K562 (cell line): Measurements from ENCODE around the gene DIP2C. TPM values are rescaled to one million over a fixed set of nuclear protein-coding genes. Genes with fewer than 3 reads are reported as not detected.
"Not testable (repeated sequence)": the region's sequence is repeated elsewhere in the genome, so short reads cannot be mapped to it uniquely, and the experiment has no call there.

ENCODE experiments used
- ATAC-seq: fragments of 200-7000 bp; cut with Tn5 transposase; 3 replicates; pipeline ENCODE4 v1.9.1; 2020; ENCODE audit warnings: moderate library complexity
- BruUV-seq: library from RNA; stranded (reverse); fragments of 400-500 nt; replicated peaks from 2 replicates; lab custom pipeline; 2021; lab: Mats Ljungman, UMichigan
- CTCF ChIA-PET: fragments of 300-600 bp; formaldehyde crosslinking; extraction: SDS; loops from one replicate; lab custom pipeline; 2021; ENCODE audit warnings: low intra/inter-chr PET ratio; lab: Yijun Ruan, JAX
- POLR2A ChIA-PET: fragments of 300-600, 350-650 bp; sonication (Branson Sonifier 250); formaldehyde crosslinking; extraction: SDS; loops from one replicate; lab custom pipeline; 2021; ENCODE audit warnings: antibody characterized with exemption, inconsistent platforms; lab: Yijun Ruan, JAX
- DNase-seq, 4 experiments: peaks; one replicate each; pipeline versions ENCODE4 v3.0.0 to v3.0.0-alpha.2; 2011 to 2018; ENCODE audit warnings: low spot score in 3 of 4, mixed read lengths in 3 of 4; ENCODE audit errors: extremely low read depth in 1 of 4
- FAIRE-seq: peaks from 2 replicates; lab custom pipeline; 2011; peaks lifted over from hg19 to GRCh38; lab: Jason Lieb, UNC
- H2AFZ ChIP-seq: 2 replicates; pipeline ENCODE4 v1.6.0; 2011; ENCODE audit warnings: low read depth, low read length, control low read depth, inconsistent platforms
- H3K27ac ChIP-seq: fragments of 200-600 bp; 3 replicates; pipeline ENCODE4 v1.8.0; 2011; ENCODE audit warnings: low read depth, mild to moderate bottlenecking, control low read depth, inconsistent platforms, low read length, moderate library complexity, mixed read lengths; ENCODE audit errors: extremely low read depth
- H3K27me3 ChIP-seq, 2 experiments: fragments of 300-600 bp in 1 of 2; 2 replicates in 1 of 2; 3 replicates in 1 of 2; pipeline versions ENCODE4 v1.6.0 to v1.8.0; 2011; ENCODE audit warnings: inconsistent platforms in 2 of 2, low read length in 2 of 2, mild to moderate bottlenecking in 1 of 2, mixed read lengths in 1 of 2, moderate library complexity in 1 of 2; ENCODE audit not compliant: control insufficient read depth in 2 of 2, insufficient read depth in 2 of 2
- H3K36me3 ChIP-seq: fragments of 300-600 bp; 3 replicates; pipeline ENCODE4 v1.8.0; 2011; ENCODE audit warnings: mild to moderate bottlenecking, low read length, inconsistent platforms; ENCODE audit not compliant: control insufficient read depth, insufficient read depth
- H3K4me1 ChIP-seq, 2 experiments: fragments of 200-600 bp in 1 of 2; replicated peaks in 1 of 2; 2 replicates in 1 of 2; 3 replicates in 1 of 2; pipeline versions ENCODE4 v1.5.1 to v1.8.0; 2011; ENCODE audit warnings: inconsistent platforms in 2 of 2, low read length in 2 of 2, mild to moderate bottlenecking in 1 of 2, mixed read lengths in 1 of 2, moderate library complexity in 1 of 2; ENCODE audit not compliant: control insufficient read depth in 2 of 2, insufficient read depth in 2 of 2
- H3K4me2 ChIP-seq: 2 replicates; pipeline ENCODE4 v1.6.1; 2011; ENCODE audit warnings: low read length, control low read depth, inconsistent platforms, mixed read lengths; ENCODE audit not compliant: insufficient read depth
- H3K4me3 ChIP-seq: fragments of 200-600 bp; sonication (generic), shearing (Covaris generic); 2 replicates; pipeline ENCODE4 v1.5.1; 2016; ENCODE audit warnings: control low read depth, inconsistent platforms
- H3K79me2 ChIP-seq: fragments of 200-600 bp; 3 replicates; pipeline ENCODE4 v1.8.0; 2011; ENCODE audit warnings: low read length, inconsistent platforms; ENCODE audit not compliant: control insufficient read depth, insufficient read depth
- H3K9ac ChIP-seq, 2 experiments: 2 replicates each; pipeline versions ENCODE4 v1.6.0 to v1.6.1; 2011; ENCODE audit warnings: low read depth in 2 of 2, low read length in 2 of 2, control low read depth in 1 of 2, inconsistent platforms in 1 of 2, mild to moderate bottlenecking in 1 of 2, mixed read lengths in 1 of 2; ENCODE audit not compliant: insufficient read depth in 1 of 2
- H3K9me1 ChIP-seq: one replicate; pipeline ENCODE4 v1.6.0; 2011; ENCODE audit warnings: inconsistent platforms, mild to moderate bottlenecking, low read length, moderate library complexity; ENCODE audit not compliant: control insufficient read depth, insufficient read depth
- H3K9me3 ChIP-seq: replicated peaks from 2 replicates; pipeline ENCODE4 v1.5.1; 2011; ENCODE audit warnings: low read depth, low read length, inconsistent platforms; ENCODE audit not compliant: control insufficient read depth, insufficient read depth
- H4K20me1 ChIP-seq: replicated peaks from 2 replicates; pipeline ENCODE4 v1.6.1; 2011; ENCODE audit warnings: low read length, inconsistent platforms, mixed read lengths; ENCODE audit not compliant: control insufficient read depth, insufficient read depth
- WGBS: fragments of 100-300 bp; shearing (Covaris generic); methylation state at CpG from one replicate; pipeline ENCODE4 v1.1.6; 2016; ENCODE audit warnings: low coverage, mixed read lengths; ENCODE audit not compliant: insufficient coverage; ENCODE audit errors: missing lambda C conversion rate; 5-methylcytosine and 5-hydroxymethylcytosine counted together
- in situ Hi-C: fragments of 300-500 bp; cut with MboI; formaldehyde crosslinking; loops from 4 replicates; pipeline ENCODE4 v1.15.0; 2018; ENCODE audit warnings: inconsistent platforms, mixed read lengths
- intact Hi-C: fragments of 100-400 bp; cut with micrococcal nuclease; formaldehyde crosslinking; loops from 2 replicates; pipeline ENCODE4 v1.14.2; 2022
- polyA plus RNA-seq, 8 experiments: library from polyadenylated mRNA; depleted of rRNA in 4 of 8; stranded (reverse) in 5 of 8; unstranded in 3 of 8; fragments of >200 nt; fragmentation: Nextera tagmentation in 2 of 8; fragmentation: Illumina TruSeq in 1 of 8; extraction: Ambion mirVana in 2 of 8; extraction: Trizol in 1 of 8; gene quantifications; 2 replicates each; pipeline versions ENCODE4 v1.2.1 to v1.2.3, GENCODE V29; 2011 to 2014; ENCODE audit warnings: inconsistent platforms in 1 of 8, missing spikeins in 1 of 8
- total RNA-seq, 7 experiments: library from RNA; depleted of rRNA in 6 of 7; stranded (reverse); fragments of >200 nt in 6 of 7; fragmentation: Illumina TruSeq in 2 of 7; extraction: Trizol in 2 of 7; gene quantifications; 2 replicates each; pipeline versions ENCODE4 v1.2.1 to v1.2.3, GENCODE V29; 2011 to 2021; ENCODE audit warnings: low replicate concordance in 1 of 7

DIP2C gene
- total and polyA plus RNA-seq, 9 of the 15 experiments (the other 6 are each of a cell fraction or from before 2014, with no cell fraction given): 0.01 TPM; not detected in 8

- H3K4me3 ChIP-seq, H3K9me1 ChIP-seq, POLR2A ChIA-PET, FAIRE-seq, H3K9me3 ChIP-seq, H3K27ac ChIP-seq, BruUV-seq, H3K4me1 ChIP-seq, intact Hi-C loops, H3K9ac ChIP-seq, in situ Hi-C loops, H3K79me2 ChIP-seq, H3K36me3 ChIP-seq, DNase-seq, CTCF ChIA-PET, H3K4me2 ChIP-seq, H4K20me1 ChIP-seq, ATAC-seq, H2AFZ ChIP-seq: not testable (repeated sequence)
- peaks cover 23 to 29% of the 10 kb centered on the region in 2 experiments; a peak in 4 of 5 replicates for H3K27me3 ChIP-seq
- 4% methylated on average over 6 of the region's 6 CpGs for WGBS
These were observed 424.4 kb downstream of the DIP2C start for GRCh38 chr10:265074-265440.

- 7% methylated on average over 10 of the region's 11 CpGs for WGBS
- DNase-seq, H3K9me1 ChIP-seq, H3K36me3 ChIP-seq, CTCF ChIA-PET, H3K4me2 ChIP-seq, H3K4me1 ChIP-seq, in situ Hi-C loops, intact Hi-C loops, H3K4me3 ChIP-seq, POLR2A ChIA-PET, H2AFZ ChIP-seq, H3K9me3 ChIP-seq, H4K20me1 ChIP-seq, FAIRE-seq, H3K27ac ChIP-seq, H3K9ac ChIP-seq, ATAC-seq, H3K79me2 ChIP-seq, BruUV-seq: not testable (repeated sequence)
- peaks cover 19 to 24% of the 10 kb centered on the region in 2 experiments; a peak in 4 of 5 replicates for H3K27me3 ChIP-seq
These were observed 425.1 kb downstream of the DIP2C start for GRCh38 chr10:264160-265073.
